Heart left ventricle (tissue), 13 donors: ENCODE measurements around the gene TMEM237.
"Not testable (repeated sequence)": the region's sequence is repeated elsewhere in the genome, so short reads cannot be mapped to it uniquely, and the experiment has no call there.

Experiments
- POLR2A ChIP-seq, 2 donors: fragments of 450-650 bp; IDR thresholded peaks; one replicate each; pipeline ENCODE4 v1.6.1; 2017; ENCODE audit warnings: antibody characterized with exemption in 2 of 2, mild to moderate bottlenecking in 2 of 2, moderate library complexity in 2 of 2
- TF ChIP-seq, protein P1 (sequence below), 12 donors: fragments of 200-600 bp; sonication (generic) in 4 of 12; IDR thresholded peaks; one replicate each; pipeline versions ENCODE4 v1.5.0 to v1.8.0; 2018 to 2022; ENCODE audit warnings: antibody characterized with exemption in 12 of 12, mild to moderate bottlenecking in 5 of 12
- donor health status: ischemic (EF 13 %, LVEDD 7.1; RV severe dilation, severe dysfunction).
- donor health status: DM: no; HTN: yes; CAD: no.
- donor health status: DM: no; HTN: no; CAD: no.
- donor health status: ischemic (EF 25% LVEDD 6.9; RV normal size, moderate dysfunction).
- donor health status: ischemic (EF 25% LVEDD 5.7; RV mildly dilated, moderate dysfunction).
- donor health status: ischemic (EF 35%, LVEDD 5.7; RV mildly dilated, moderate dysfunction).
- donor health status: nonischemic (EF 11% LVEDD 7.7; RV severe dilation, severe dysfunction).
- donor health status: DM: yes; HTN: yes; CAD: no.
- donor health status: PGD.
- donor health status: ischemic (EF 29% LVEDD 5.4; RV normal size, mild dysfunction).
- donor health status: nonischemic (EF 23%, LVEDD 6.1; RV moderate dilation, normal function).

DNA sequence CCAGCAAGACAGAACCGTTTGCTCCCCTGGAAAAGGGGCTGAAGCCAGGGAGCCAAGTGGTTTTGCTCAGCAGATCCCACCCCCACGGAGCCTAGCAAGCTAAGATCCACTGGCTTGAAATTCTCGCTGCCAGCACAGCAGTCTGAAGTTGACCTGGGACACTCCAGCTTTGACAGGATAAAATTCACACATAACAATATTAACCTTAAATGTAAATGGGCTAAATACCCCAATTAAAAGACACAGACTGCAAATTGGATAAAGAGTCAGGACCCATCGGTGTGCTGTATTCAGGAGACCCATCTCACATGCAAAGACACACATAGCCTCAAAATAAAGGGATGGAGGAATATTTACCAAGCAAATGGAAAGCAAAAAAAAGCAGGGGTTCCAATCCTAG is 27.9 kb upstream of the TMEM237 start:
- TF ChIP-seq POLR2A (IDR thresholded peaks at IDR 0.05): not testable (repeated sequence)
- TF ChIP-seq, protein P1, sequence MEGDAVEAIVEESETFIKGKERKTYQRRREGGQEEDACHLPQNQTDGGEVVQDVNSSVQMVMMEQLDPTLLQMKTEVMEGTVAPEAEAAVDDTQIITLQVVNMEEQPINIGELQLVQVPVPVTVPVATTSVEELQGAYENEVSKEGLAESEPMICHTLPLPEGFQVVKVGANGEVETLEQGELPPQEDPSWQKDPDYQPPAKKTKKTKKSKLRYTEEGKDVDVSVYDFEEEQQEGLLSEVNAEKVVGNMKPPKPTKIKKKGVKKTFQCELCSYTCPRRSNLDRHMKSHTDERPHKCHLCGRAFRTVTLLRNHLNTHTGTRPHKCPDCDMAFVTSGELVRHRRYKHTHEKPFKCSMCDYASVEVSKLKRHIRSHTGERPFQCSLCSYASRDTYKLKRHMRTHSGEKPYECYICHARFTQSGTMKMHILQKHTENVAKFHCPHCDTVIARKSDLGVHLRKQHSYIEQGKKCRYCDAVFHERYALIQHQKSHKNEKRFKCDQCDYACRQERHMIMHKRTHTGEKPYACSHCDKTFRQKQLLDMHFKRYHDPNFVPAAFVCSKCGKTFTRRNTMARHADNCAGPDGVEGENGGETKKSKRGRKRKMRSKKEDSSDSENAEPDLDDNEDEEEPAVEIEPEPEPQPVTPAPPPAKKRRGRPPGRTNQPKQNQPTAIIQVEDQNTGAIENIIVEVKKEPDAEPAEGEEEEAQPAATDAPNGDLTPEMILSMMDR (IDR thresholded peaks at IDR 0.05): not testable (repeated sequence)
